ENCODE results near the gene TSPO. TPM values are rescaled to one million over a fixed set of nuclear protein-coding genes. Genes with fewer than 3 reads are reported as not detected.

TSPO gene
- total and polyA plus RNA-seq, 9 of the 15 experiments (the other 6 are each of a cell fraction or from before 2014, with no cell fraction given): 4.9 to 126 (median 25.3) TPM

GRCh38 chr22:43179146-43179910 is 28.0 kb downstream of the TSPO start:
- no TSS peak for BruUV-seq (replicated peaks)
- DNase-seq (ENCODE audit: extremely low read depth in 1 of 4, low spot score in 3 of 4): no peak
- Histone ChIP-seq H4K20me1 (replicated peaks; ENCODE audit: control insufficient read depth, insufficient read depth, low read length) (no peaks in the 10 kb centered on the region), H3K27me3 (ENCODE audit: control insufficient read depth in 2 of 2, insufficient read depth in 2 of 2, low read length in 2 of 2) (no peaks in the 10 kb centered on the region), H3K4me2 (ENCODE audit: insufficient read depth, low read length) (no peak overlapping the region), H3K4me3 (no peak overlapping the region), H3K9me3 (replicated peaks; ENCODE audit: control insufficient read depth, insufficient read depth, low read depth, low read length) (0 out of 2 replicates have a peak, but pooled peaks cover 2% of the 10 kb centered on the region), H2AFZ (ENCODE audit: low read depth, low read length) (no peak overlapping the region), H3K9me1 (ENCODE audit: control insufficient read depth, insufficient read depth, low read length) (no peaks in the 10 kb centered on the region), H3K9ac (ENCODE audit: insufficient read depth in 1 of 2, low read depth in 2 of 2, low read length in 2 of 2) (no peak overlapping the region), H3K79me2 (ENCODE audit: control insufficient read depth, insufficient read depth, low read length) (peaks cover 38% of the 10 kb centered on the region), H3K36me3 (ENCODE audit: control insufficient read depth, insufficient read depth, low read length) (peaks cover 74% of the 10 kb centered on the region), H3K4me1 (replicated peaks in 1 of 2; ENCODE audit: control insufficient read depth in 2 of 2, insufficient read depth in 2 of 2, low read length in 2 of 2) (peaks cover 19 to 38% of the 10 kb centered on the region in 2 experiments; a peak in 4 of 5 replicates), H3K27ac (ENCODE audit: extremely low read depth, low read depth, low read length) (no peak overlapping the region)
- ChIA-PET POLR2A (interaction anchor here (1.8 kb wide), 1 partner anchor 9 kb away, joined by 7 read pairs; no protein-coding TSS in a partner anchor), CTCF (ENCODE audit: low intra/inter-chr PET ratio) (no interaction called here)
- intact Hi-C loops (cut with micrococcal nuclease): no loop called here
- no peak for FAIRE-seq
- no peak for ATAC-seq
- WGBS (ENCODE audit: insufficient coverage, low coverage, missing lambda C conversion rate): 96% methylated on average over 17 of the region's 25 CpGs
- TF ChIP-seq ZNF408 (CRISPR knock-in tag; IDR thresholded peaks at IDR 0.05; ENCODE audit: low read depth): no peak
- TF ChIP-seq BCLAF1 (IDR thresholded peaks at IDR 0.05; ENCODE audit: borderline replicate concordance in 1 of 2, control insufficient read depth in 1 of 2, low read depth in 2 of 2, low read length in 1 of 2): no peak
- TF ChIP-seq POLR2G (IDR thresholded peaks at IDR 0.05; ENCODE audit: low read depth, low read length): peak; percentile 51
- in situ Hi-C loops (cut with MboI): no loop called here
